Activated CD4-positive, alpha-beta memory T cell treated with anti-CD3 and anti-CD28 coated beads for 36 hours (primary cell): ENCODE results near the gene ZCCHC2. TPM values are rescaled to one million over a fixed set of nuclear protein-coding genes. Genes with fewer than 3 reads are reported as not detected.

Source experiments
- CTCF ChIA-PET: fragments of 350-600 bp; sonication (Branson Sonifier 250); formaldehyde crosslinking; loops from one replicate; lab custom pipeline; 2021; ENCODE audit warnings: antibody characterized with exemption, inconsistent platforms; lab: Charles Lee
- POLR2A ChIA-PET: fragments of 350-600 bp; sonication (Branson Sonifier 250); formaldehyde crosslinking; loops from one replicate; lab custom pipeline; 2021; ENCODE audit warnings: antibody characterized with exemption; lab: Charles Lee
- DNase-seq: peaks from one replicate; pipeline ENCODE4 v3.0.0-alpha.2; 2020
- H3K27ac Mint-ChIP-seq: one replicate; pipeline ENCODE4 v1.8.0; 2021; ENCODE audit warnings: mixed read lengths
- H3K27me3 Mint-ChIP-seq: one replicate; pipeline ENCODE4 v1.8.0; 2021; ENCODE audit warnings: mixed read lengths
- H3K36me3 Mint-ChIP-seq: one replicate; pipeline ENCODE4 v1.8.0; 2021; ENCODE audit warnings: mixed read lengths
- H3K4me1 Mint-ChIP-seq: one replicate; pipeline ENCODE4 v1.8.0; 2021; ENCODE audit warnings: low read depth, mixed read lengths
- H3K4me3 Mint-ChIP-seq: one replicate; pipeline ENCODE4 v1.8.0; 2021; ENCODE audit warnings: mild to moderate bottlenecking, mixed read lengths
- H3K9me3 Mint-ChIP-seq: one replicate; pipeline ENCODE4 v1.8.0; 2021; ENCODE audit warnings: mixed read lengths
- intact Hi-C: fragments of 100-400 bp; cut with micrococcal nuclease; formaldehyde crosslinking; loops from one replicate; pipeline ENCODE4 v1.15.1; 2023
- total RNA-seq, 2 experiments: library from RNA; stranded (reverse); gene quantifications; one replicate each; pipeline ENCODE4 v1.2.3, GENCODE V29; 2021

The ZCCHC2 gene
- total RNA-seq, 2 experiments from 2014 or later = 24.9 to 27.5 TPM

DNA sequence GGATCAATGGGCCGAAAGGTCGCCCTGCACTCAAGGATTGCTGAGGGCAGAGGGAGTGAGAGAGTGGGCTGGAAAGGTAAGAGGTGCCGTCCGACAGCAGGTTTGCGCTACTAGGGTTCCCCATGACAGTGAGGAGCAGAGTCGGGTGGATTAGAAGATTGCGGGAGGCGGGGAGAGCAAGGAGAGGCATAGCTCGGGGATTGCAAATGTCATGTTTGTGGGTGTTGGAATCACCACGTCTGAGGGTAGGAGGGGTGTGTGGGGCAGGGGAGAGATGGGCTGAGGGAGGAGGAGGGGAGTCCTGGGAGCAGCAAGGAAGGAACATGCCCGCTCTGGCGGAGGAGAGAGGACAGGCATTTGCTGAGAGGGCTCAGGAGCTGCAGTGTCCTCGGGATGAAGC lies 81.2 kb downstream of the ZCCHC2 start:
- Mint-ChIP-seq H3K27me3 (peaks cover 40% of the 10 kb centered on the region), H3K36me3 (no peaks in the 10 kb centered on the region), H3K9me3 (no peaks in the 10 kb centered on the region), H3K4me3 (no peak overlapping the region), H3K4me1 (no peaks in the 10 kb centered on the region), H3K27ac (no peak overlapping the region)
- POLR2A ChIA-PET = no interaction called here
- DNase-seq = no peak
- intact Hi-C loops = no loop called here
- CTCF ChIA-PET = no interaction called here

DNA sequence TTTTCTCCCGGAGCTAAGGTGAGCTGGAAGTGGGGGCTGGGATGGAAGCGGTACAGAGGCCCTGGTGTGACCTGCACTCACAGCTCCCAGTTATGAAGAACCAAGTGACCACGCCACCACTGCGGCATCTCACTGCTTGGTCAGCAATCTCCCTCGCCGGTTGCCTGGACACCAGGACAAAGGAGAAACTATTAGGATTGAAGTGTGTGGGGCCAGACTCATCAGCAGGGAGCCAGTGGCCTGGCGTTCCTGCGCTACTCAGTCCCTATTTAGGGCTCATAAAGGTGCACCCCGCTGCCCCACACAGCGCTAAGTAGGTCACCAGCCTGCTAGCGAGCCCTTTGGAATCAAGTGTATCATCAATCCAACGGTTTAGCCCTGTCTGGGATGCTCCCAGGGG lies 82.9 kb downstream of the ZCCHC2 start:
- Mint-ChIP-seq H3K36me3 (no peaks in the 10 kb centered on the region), H3K27me3 (peaks cover 32% of the 10 kb centered on the region), H3K9me3 (no peaks in the 10 kb centered on the region), H3K4me1 (no peaks in the 10 kb centered on the region), H3K4me3 (no peak overlapping the region), H3K27ac (no peak overlapping the region)
- no peak for DNase-seq
- CTCF ChIA-PET = interaction anchor here (1.0 kb wide), 1 partner anchor 377 kb away, joined by 3 read pairs; no protein-coding TSS in a partner anchor
- intact Hi-C loops = no loop called here
- POLR2A ChIA-PET = no interaction called here

- H3K4me3 Mint-ChIP-seq = no peak overlapping the region
- intact Hi-C loops = no loop called here
- H3K36me3 Mint-ChIP-seq = no peaks in the 10 kb centered on the region
- no peak for DNase-seq
- H3K9me3 Mint-ChIP-seq = no peaks in the 10 kb centered on the region
- CTCF ChIA-PET = interaction anchor here (1.0 kb wide), 1 partner anchor 376 kb away, joined by 3 read pairs; no protein-coding TSS in a partner anchor
- no peak overlapping the region for H3K27ac Mint-ChIP-seq
- no peaks in the 10 kb centered on the region for H3K4me1 Mint-ChIP-seq
- H3K27me3 Mint-ChIP-seq = peaks cover 29% of the 10 kb centered on the region
- POLR2A ChIA-PET = no interaction called here
These were observed 83.3 kb downstream of the ZCCHC2 start for GRCh38 chr18:62606106-62606505.

GRCh38 chr18:62607302-62607701 lies 84.5 kb downstream of the ZCCHC2 start:
- ChIA-PET CTCF (no interaction called here), POLR2A (no interaction called here)
- Mint-ChIP-seq H3K27me3 (peaks cover 20% of the 10 kb centered on the region), H3K27ac (no peak overlapping the region), H3K4me3 (no peak overlapping the region), H3K9me3 (no peaks in the 10 kb centered on the region), H3K4me1 (no peaks in the 10 kb centered on the region), H3K36me3 (no peaks in the 10 kb centered on the region)
- DNase-seq = no peak
- intact Hi-C loops = no loop called here

DNA sequence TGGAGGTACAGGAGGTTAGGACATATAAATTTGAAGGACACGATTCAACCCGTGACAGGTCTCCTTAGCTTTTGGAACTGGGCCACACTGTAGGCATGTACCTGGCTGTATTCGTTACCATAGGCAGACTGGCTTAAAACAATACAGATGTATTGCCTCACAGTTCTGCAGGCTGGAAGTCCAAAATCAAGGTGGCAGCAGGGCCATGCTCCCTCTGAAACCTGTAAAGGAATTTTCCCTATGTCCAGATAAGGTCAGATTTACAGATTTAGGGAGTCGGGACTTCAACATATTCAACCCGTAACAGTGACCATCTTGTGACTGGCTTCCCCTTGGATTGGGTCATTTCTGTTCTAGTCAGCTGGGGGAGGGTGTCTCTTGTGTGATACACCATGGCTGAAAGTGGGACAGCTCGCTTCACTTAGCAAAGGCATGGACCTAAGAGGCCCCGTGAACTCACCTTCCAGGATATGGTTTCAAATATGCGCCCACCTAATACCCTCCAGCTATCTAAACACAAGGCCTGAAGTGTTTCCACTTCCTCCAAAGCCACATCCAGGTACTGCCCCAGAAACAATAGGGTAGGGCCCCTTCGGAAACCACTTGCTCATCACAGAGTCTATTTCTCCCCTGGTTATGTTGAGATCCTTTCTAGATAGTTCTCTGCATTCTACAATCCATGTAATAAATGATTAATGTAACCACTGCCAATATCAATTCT lies 85.0 kb downstream of the ZCCHC2 start:
- Mint-ChIP-seq H3K27ac (no peak overlapping the region), H3K4me1 (no peaks in the 10 kb centered on the region), H3K9me3 (no peaks in the 10 kb centered on the region), H3K4me3 (no peak overlapping the region), H3K36me3 (no peaks in the 10 kb centered on the region), H3K27me3 (peaks cover 20% of the 10 kb centered on the region)
- intact Hi-C loops = no loop called here
- CTCF ChIA-PET = no interaction called here
- no peak for DNase-seq
- POLR2A ChIA-PET = no interaction called here

DNA sequence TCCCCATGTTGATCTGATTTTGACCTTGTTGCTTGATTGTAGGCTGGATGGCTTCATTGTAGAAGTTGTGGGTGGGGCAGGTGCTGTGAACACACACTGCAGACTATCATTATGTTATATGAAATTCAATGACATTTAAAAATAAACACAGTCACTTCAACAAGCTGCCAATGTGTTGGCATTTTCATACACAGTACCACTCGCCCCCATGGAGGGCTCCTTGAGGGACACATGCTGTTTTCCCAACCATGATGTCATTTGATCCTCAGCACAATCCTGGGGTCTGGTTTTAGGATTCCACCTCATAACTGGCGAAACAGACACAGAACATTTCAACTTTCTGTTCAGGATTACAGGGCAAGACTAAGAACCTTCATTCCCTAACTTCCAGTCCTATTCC lies 86.9 kb downstream of the ZCCHC2 start:
- POLR2A ChIA-PET = no interaction called here
- no peak for DNase-seq
- Mint-ChIP-seq H3K4me3 (no peak overlapping the region), H3K27ac (no peak overlapping the region), H3K4me1 (no peaks in the 10 kb centered on the region), H3K27me3 (peaks cover 16% of the 10 kb centered on the region), H3K9me3 (no peaks in the 10 kb centered on the region), H3K36me3 (no peaks in the 10 kb centered on the region)
- CTCF ChIA-PET = interaction anchor here (0.6 kb wide), 1 partner anchor 61 kb away, joined by 3 read pairs; no protein-coding TSS in a partner anchor
- intact Hi-C loops = no loop called here

- CTCF ChIA-PET = no interaction called here
- Mint-ChIP-seq H3K27me3 (peaks cover 20% of the 10 kb centered on the region), H3K9me3 (no peaks in the 10 kb centered on the region), H3K4me1 (no peaks in the 10 kb centered on the region), H3K36me3 (no peaks in the 10 kb centered on the region), H3K27ac (no peak overlapping the region), H3K4me3 (no peak overlapping the region)
- intact Hi-C loops = no loop called here
- no peak for DNase-seq
- POLR2A ChIA-PET = no interaction called here
These were observed 87.5 kb downstream of the ZCCHC2 start for GRCh38 chr18:62610351-62610700.

GRCh38 chr18:62610701-62611411 lies 88.0 kb downstream of the ZCCHC2 start:
- H3K27me3 Mint-ChIP-seq = peaks cover 23% of the 10 kb centered on the region
- H3K4me1 Mint-ChIP-seq = no peaks in the 10 kb centered on the region
- intact Hi-C loops = no loop called here
- no peak for DNase-seq
- no peak overlapping the region for H3K4me3 Mint-ChIP-seq
- no peak overlapping the region for H3K27ac Mint-ChIP-seq
- ChIA-PET CTCF (interaction anchor here (0.6 kb wide), 1 partner anchor 25 kb away, joined by 3 read pairs; no protein-coding TSS in a partner anchor), POLR2A (no interaction called here)
- H3K9me3 Mint-ChIP-seq = no peaks in the 10 kb centered on the region
- no peaks in the 10 kb centered on the region for H3K36me3 Mint-ChIP-seq

GRCh38 chr18:62611453-62612288 lies 88.8 kb downstream of the ZCCHC2 start:
- Mint-ChIP-seq H3K36me3 (no peaks in the 10 kb centered on the region), H3K4me1 (no peaks in the 10 kb centered on the region), H3K9me3 (no peaks in the 10 kb centered on the region), H3K4me3 (no peak overlapping the region), H3K27me3 (peaks cover 29% of the 10 kb centered on the region), H3K27ac (no peak overlapping the region)
- intact Hi-C loops = no loop called here
- ChIA-PET CTCF (interaction anchor here (0.6 kb wide), 1 partner anchor 25 kb away, joined by 3 read pairs; no protein-coding TSS in a partner anchor), POLR2A (no interaction called here)
- no peak for DNase-seq

- ChIA-PET CTCF (no interaction called here), POLR2A (no interaction called here)
- H3K27ac Mint-ChIP-seq = no peak overlapping the region
- peaks cover 32% of the 10 kb centered on the region for H3K27me3 Mint-ChIP-seq
- no peak for DNase-seq
- intact Hi-C loops = no loop called here
- H3K36me3 Mint-ChIP-seq = no peaks in the 10 kb centered on the region
- H3K4me3 Mint-ChIP-seq = no peak overlapping the region
- no peaks in the 10 kb centered on the region for H3K9me3 Mint-ChIP-seq
- H3K4me1 Mint-ChIP-seq = no peaks in the 10 kb centered on the region
These were observed 89.4 kb downstream of the ZCCHC2 start for GRCh38 chr18:62612289-62612645.

DNA sequence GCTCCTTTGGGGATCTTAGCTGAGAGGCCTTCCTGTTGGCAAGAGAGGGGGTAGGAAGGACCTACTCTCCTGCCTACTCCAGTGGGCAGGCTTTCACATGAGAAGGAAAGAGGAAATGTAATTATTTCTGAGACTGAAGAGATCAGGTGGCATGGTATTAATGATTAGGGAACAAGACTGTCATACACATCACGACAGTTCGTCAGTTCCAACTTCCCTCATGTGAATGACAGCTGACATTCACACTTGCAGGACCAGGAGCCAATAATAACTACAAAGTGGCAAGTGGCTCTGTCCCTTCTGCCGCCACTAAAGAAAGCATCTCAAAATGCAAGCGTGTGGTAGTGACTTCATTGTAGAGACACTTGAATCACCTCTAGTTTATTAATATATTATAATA lies 90.0 kb downstream of the ZCCHC2 start:
- Mint-ChIP-seq H3K4me3 (no peak overlapping the region), H3K9me3 (no peaks in the 10 kb centered on the region), H3K27ac (no peak overlapping the region), H3K27me3 (peaks cover 35% of the 10 kb centered on the region), H3K4me1 (no peaks in the 10 kb centered on the region), H3K36me3 (no peaks in the 10 kb centered on the region)
- ChIA-PET POLR2A (no interaction called here), CTCF (no interaction called here)
- intact Hi-C loops = no loop called here
- no peak for DNase-seq

DNA sequence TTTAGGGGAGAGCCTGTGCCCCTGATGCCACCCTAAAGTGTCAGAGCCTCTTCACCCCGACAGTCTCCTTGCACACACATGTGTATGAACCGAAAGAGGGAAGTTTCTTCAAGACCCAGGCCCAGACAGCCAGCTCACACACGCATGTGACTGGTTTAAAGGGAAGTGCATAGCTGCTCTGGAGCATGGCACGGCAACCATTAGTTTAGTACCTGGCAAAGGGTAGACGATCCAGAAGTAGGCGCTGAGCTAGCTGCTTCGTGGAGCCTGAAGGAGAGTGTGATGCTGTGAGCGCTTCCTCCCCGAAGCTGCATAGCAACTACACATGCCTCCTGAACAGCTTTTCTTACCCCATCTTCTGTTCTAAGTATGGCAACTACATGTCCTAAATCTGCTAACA lies 91.7 kb downstream of the ZCCHC2 start:
- ChIA-PET POLR2A (no interaction called here), CTCF (interaction anchor here (1.3 kb wide), 1 partner anchor 368 kb away, joined by 4 read pairs; no protein-coding TSS in a partner anchor)
- H3K9me3 Mint-ChIP-seq = no peaks in the 10 kb centered on the region
- H3K4me1 Mint-ChIP-seq = no peaks in the 10 kb centered on the region
- no peak for DNase-seq
- H3K36me3 Mint-ChIP-seq = no peaks in the 10 kb centered on the region
- no peak overlapping the region for H3K27ac Mint-ChIP-seq
- peaks cover 39% of the 10 kb centered on the region for H3K27me3 Mint-ChIP-seq
- H3K4me3 Mint-ChIP-seq = no peak overlapping the region
- intact Hi-C loops = no loop called here
